Lung microvascular endothelial cell (primary cell): ENCODE data around the gene SPATS1. TPM values are rescaled to one million over a fixed set of nuclear protein-coding genes. Genes with fewer than 3 reads are reported as not detected.
A peak's percentile ranks its signal among the peaks of the same experiment; 100 is the strongest.

Experiments
- DNase-seq, 2 donors: peaks; one replicate each; pipeline versions ENCODE4 v3.0.0 to v3.0.0-alpha.2; 2010; ENCODE audit warnings: low read depth in 2 of 2
- total RNA-seq: library from RNA; depleted of rRNA; stranded (reverse); fragments of >200 nt; gene quantifications from 2 replicates; pipeline ENCODE4 v1.2.1, GENCODE V29; 2014

Gene SPATS1, protein sequence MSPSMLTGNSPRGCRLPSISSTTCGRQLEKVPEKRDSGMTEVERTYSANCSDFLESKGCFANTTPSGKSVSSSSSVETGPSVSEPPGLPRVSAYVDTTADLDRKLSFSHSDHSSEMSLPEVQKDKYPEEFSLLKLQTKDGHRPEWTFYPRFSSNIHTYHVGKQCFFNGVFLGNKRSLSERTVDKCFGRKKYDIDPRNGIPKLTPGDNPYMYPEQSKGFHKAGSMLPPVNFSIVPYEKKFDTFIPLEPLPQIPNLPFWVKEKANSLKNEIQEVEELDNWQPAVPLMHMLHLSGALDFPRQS
- total RNA-seq, result not detected in 2 replicates

DNA sequence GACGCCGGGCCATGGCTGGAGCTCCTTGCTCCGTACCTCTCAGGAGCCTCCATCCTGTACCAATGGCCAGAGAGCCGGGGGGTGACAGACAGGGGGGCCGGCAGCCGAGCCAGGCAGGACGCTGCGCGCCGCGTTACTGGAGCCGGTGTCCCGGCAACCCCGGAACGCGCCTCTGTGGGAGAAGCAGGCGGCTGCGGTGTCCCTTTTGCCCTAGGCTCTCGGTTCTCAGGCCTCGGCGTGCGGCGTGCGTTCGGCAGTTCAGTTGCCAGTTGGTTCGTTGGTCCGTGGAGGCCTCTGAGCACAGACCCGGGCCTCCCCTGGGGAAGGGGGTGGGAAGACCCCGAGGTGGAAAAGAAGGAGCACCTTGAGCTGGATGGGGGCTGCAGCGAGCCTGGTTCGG lies at the start of gene SPATS1:
Gene SPATS1 (plus strand): TSS at position 162 of the 400 bp plus-strand sequence. CDS start 446 bp downstream, outside the sequence.
- no peak for DNase-seq

DNA sequence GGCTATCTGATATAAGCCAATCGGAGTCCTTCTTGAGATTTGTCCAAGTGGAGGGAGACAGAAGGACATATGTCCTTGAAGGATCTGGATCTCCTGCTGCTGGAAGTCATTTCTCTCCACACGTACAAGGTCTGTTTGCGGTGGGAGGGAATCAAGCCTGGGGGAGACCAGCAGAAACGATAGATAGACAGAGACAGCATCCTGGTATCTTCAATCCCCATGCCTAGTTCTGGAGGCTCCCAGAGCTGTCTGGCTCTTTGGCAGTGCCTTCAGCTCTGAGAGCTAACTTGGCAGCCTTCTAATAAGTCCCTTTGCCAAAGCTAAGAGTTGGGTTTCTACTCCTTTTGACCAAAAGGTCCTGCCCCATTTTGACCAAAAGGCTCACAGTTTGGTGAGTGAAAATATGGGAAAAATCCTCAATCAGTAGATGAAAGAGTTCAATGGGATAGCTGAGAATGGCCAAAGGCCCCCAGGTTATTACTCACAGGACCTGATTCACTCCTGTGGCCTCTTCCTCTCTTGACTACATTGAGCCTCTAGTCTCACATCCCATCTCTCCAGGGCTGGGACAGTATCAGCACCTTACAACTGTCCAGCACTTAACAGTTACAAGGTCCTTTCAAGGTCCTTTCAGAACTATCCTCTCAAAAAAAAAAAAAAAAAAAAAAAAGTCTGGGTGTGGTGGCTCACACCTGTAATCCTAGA lies 49.6 kb upstream of the SPATS1 start:
- no peak for DNase-seq

DNA sequence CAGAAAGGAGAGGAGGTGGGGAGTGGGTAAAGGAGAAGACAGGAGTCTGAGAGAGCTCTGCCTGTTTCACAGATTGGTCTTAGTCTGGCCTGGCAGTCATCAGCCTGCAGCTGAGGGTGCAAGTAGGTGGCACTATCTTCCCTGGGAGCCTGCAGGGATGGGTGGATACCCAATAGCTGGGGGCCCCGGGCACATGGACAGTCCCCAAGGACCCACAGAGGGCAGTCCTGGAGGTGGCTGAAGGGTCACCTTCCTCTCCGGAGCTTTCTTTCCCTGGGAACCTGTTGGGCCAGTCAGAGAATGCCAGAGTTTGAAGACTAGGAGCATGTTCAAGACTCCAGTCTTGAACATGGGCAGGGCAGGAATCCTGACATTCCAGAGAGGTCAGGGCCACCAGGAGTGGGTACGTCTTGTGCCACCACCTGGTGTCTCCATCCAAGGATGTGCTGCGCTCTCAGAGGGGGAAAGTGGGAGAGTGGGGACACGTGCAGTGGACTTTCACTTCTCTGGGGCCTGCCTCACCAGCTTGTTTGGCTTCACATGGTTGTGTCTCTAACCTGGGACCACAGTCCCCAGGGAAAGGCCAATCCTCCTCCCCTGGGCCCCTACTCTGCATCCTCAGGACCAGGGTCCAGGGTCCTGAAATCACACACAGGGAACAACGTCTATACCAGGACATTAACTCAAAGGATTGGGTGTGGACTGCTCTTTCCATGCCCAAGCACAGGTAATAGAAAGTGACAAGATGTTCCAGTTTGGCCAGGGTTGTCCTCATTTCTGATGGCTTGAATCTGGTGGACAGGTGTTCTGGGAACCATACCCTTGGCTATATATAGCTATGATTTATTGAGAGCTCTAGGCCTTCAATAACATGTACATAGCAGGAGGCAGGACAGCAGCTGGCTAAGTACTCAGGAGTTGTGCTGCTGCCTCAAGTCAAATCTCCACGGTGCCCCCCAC lies 47.3 kb upstream of the SPATS1 start:
- no peak for DNase-seq

DNA sequence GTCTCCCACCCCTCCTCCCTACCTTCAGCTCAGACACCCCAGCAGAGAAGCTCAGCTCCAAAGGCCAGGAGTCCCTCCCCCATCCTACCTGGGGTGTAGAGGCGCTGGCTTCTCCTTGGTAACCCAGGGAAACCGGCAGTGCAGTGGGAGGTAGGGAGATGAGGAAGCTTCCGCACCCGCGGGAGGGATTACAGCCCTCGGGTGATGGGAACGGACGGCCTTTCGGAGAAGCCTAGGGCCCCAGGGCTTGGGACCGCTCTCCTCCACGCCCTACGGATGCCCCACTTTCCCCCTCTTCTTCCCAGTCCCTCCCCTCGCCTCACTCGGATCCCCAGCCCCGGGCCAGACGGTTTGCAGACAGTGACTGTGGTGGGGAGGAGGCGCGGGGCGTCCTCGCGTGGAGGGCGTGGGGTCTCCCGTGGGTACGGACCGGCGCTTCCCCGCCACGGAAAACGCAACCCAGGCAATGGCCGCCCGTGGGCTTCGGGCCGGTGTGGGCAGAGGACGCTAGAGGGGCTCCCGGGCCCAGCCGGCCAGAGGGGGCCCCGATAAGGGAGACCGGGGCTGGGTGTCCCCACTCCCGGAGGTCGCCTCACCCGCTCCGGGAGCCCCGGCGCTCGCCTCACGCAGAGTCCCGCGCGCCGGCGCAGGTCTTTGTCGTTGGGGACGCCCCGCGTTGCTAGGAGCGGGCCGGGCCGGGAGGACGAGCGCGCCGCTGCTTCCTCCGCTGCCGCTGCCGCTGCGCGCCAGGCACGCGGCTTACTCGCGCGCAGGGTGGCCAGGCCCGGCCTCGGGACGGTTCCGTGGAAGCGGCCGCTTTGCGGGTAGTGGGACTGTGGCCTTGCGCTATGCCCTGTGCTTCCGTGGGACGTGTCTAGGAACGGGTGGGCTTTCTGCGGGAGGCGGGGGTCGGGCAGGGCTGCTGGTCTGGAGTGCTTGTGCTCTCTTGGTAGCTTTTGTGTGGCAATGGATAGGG lies 45.1 kb upstream of the SPATS1 start:
- DNase-seq, result peak; percentile 38 to 59

DNA sequence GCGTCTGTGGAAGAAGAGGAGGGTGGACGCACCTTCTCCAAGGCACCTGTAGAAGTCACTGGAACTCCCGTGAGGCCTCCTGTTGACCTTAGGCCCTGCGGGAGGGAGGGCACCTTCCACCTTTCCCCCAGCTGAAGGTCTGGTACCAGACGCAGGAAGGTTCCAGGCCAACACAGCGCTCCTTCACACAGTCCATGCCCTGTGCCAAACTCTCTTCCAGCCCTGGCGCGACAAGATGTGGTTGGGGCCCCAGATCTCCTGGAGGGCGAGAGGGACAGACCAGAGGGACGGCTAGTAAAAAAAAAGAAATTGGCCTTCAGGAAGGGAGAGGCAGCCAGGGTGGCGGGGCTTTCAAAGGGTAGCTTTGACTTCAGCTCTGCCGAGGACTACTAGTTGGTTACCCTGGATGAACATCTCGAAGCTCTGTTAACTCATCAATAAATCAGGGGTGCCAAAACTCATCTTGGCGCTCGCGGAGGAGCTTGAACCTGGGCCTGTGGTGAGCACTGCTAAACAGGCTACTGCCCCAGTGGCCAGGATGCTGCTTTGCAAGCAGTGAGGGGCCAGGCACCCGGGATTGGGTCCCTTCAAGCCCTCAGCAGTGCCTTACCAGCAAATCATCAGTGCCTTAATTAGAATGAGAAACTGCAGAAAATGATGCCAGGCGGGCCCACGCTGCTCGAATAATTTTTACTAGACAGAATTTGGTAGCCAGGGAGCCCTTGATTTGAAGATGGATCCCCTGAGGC lies 44.2 kb upstream of the SPATS1 start:
- DNase-seq, result no peak

DNA sequence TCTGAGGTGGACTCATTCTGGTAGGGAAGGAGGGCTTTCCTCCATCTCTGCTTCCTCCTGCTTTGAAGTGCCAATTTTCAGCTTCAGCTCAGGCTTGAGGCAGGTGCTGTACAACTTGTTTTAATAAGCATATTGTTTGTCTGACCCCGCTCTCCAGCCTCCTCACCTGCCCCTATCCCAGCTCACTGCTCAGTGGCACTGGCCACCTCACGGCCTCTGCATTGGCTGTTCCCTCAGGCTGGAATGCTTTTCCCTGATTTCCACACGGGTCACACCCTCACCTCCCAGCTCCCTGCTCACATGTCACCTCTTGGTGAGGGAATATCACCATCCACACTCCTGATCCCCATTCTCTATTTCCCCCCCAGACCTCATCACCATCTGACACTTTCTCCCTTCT lies 43.6 kb upstream of the SPATS1 start:
- no peak for DNase-seq

DNA sequence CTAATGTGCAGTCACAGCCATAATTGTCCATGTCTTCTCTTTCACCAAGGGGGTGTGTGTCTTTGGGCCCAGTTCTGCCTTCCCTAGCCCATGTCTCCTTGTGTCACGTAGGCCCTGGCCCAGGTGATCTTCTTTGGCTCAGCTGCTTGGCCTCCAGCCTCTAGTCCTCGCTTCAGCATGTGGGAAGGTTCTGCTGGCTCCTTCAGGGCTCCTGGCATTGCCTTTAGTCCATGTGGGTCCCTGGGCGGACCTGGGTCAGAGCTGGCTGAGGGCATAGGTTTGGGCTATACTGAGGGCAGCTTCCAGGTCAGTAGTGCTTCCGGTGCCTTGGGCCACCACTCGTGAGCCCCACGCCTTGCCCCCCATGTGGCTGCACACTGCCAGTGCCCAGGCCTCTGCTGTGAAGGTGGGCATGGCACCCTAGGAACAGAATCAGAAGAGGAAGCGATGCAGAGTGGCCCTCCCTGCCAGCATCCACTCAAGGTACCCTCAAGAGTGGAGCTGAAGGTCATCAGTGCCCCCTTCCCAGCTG lies 42.1 kb upstream of the SPATS1 start:
- no peak for DNase-seq

DNA sequence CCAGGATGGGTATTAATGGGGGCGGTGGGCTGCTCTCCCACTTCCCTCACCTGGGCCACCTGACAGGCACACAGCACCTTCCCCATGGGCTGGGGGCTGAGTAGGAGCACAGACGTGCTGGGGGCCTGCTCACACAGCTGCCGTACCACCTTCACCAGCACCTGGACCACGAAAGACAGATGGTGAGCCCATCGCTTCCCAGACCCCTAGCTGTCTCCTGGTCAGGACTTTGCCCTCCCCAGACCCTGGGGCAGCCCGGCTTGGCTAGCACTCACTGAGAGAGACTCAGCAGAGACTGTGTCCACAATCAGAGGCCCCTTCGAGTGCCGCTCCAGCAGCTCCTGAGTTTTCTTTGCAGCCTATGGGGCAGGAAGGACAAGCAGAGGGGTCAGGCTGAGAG lies 41.3 kb upstream of the SPATS1 start:
- DNase-seq, result no peak

DNA sequence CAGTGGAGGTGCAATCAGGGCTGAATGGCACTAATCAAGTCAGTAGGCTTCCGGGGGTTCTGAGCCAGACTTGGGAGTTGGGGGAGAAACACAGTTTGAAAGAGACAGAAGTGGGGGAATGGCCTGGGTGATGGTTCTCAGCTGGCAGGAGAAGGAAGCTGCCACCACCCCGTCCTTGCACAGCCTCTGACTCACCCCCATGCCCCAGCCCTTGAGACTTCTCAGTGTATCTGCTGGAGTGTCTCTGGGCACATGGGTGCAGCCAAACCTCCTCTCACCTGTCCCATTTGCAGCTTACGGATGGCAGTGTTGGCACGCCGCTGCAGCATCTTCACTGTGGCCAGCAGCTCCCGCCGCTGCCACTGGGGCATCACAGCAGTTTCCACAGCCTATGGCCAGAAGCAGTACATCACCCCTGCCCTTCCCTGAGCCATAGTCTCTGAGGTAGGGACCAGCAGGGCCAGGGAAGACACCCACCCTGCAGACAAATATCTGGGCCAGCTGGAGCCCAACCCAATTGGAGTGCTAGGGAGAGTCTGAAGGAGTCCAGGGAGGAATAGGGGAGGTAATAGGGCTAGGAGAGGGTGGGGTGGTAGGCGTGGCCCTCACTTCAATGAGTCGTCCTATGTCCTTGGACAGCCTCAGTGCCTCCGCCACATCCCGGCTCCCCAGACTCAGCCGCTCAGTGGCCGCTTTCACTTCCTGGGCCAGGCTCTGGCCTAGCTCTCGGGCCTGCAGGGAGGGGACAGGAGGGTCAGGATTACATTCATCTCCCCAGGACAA lies 40.5 kb upstream of the SPATS1 start:
- DNase-seq, result no peak

DNA sequence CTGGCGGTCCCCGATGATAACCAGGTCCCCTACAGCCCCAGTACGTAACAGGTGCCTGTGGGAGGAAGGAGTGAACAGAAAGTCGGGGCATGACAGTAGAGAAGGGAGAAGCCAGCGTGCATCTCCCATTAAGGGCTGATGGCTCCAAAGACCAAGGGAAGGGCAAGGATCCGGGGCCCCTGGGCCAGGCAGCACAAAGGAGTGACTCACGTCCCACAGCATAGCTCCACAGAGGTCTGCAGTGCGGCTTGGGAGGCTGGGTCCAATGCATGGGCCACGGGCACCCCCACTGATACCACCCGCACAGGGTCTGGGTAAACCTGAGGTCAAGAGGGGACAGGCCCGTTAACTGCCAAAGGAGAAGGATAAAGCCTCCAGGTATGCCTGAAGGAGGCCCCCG lies 39.6 kb upstream of the SPATS1 start:
- no peak for DNase-seq

DNA sequence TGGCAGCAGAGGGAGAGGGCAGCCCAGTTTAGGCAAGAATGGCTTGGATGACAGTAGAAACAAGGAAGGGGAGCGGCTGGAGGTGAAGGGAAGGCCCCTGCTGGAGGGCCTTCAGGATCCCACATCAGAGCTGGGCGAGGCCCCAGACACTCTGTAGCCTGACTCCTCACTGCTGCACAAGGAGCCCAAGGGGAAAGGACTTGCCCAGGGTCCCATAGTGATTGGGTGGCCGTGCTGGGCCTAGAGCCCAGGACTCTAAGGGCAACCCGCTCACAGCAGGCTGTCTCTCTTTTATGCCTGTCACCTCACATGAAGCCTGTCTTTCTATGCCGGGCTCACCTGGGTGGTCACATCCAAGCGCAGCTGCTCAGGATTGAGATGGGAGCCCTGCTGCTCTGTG lies 38.6 kb upstream of the SPATS1 start:
- DNase-seq, result no peak

DNA sequence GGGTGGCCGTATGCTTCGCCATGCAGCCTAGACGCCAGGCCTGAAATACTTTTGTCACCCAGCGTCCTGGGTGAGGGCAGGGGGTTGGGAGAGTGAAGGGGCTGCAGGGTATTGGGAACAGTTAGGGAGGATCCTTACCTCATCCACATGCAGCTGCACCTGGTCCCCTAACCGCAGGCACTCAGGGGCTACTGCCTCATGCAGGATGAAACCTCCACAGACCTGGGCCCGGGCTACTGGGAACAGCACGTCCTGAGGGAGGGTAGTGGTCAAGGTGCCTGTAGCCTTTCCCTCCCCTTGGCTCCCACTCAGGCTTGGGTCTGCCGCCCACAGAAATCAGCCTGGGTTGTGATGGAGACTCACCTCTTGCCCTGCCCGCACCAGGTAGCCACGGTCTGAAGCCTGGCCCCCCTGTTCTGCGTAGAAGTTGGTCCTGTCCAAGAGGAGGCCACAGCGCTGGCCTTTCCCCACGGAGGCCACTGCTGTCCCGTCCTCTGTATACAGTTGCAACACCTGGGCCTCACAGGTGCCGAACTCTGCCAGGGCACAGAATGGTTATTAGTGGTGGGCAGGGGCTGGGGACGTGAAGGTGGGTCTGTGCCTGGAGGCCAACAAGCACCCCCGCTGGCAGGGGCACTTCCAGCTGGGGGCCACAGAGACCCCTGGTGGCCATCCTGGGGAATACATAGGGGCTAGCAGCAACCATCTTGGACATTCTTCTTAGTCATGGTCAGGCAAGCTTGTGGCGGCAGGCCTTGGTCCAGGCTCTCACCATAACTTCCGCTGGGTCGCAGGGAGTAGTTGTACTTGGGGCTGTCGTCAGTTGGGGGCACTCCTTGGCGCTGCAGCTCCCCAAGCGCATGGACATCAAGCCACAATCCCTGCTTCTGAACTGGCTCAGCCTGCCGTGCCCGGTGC lies 37.9 kb upstream of the SPATS1 start:
- DNase-seq, result peak; percentile 61 to 63

DNA sequence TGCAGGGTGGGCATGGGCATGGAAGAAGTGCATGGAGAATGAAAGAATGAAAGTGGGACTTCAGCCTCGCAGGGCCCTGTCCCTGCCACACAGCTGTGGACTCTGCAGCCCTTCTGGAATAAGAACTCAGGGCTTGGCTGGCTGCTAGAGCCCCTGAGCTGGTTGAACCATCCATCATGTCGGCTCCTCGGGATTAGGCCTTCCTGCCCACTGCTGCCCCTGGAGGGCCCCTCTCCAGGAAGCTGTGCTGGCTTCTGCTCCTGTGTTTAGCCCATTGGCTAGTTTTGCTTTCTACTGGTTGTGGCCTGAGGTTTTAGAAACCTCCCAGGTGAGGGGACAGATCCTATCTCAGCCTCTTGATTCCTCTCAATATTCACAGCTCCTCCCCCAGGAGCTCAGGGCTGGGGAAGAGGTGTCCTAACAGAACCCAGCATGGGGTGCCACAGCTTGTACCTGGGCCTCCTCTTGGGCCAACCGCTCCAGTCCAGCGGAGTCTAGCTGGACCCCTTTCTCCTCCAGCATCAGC lies 37.2 kb upstream of the SPATS1 start:
- no peak for DNase-seq

DNA sequence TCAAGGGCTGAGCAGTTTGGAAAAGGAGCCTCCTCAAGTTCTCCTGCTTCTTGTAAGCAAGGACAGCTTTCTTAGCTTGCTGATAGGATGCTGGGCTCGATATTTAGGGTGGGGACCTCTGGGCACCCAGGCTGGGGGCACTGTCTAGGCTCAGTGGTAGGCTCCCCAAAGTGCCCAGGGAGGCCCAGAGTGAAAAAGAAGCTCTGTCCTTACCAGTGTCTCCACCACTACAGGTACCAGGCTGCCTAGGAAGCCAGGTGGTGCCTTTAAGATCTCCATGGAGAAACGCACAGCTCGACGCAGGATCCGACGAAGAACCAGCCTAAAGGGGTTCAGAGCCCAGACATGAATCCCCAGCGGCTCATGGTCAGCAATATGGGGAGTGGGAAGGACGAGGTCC lies 35.7 kb upstream of the SPATS1 start:
- no peak for DNase-seq

DNA sequence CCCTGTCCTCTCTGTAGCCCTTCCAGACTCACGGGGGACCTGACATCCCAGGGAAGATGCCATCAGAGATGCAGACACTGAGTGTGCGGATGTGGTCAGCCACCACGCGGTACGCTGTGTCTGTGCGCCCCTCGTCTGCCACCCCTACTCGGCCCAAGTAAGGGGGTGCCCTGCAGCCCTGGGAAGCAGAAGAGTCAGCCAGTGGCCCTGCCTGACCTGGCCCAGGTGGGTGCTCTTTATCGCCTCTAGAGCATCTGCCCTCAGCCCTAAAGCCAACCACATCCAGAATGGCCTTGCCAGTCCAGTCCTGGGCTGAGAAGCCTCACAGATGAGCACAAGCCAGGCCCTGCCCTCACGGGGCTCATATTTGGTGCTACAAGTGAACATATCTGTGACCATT lies 35.2 kb upstream of the SPATS1 start:
- no peak for DNase-seq

DNA sequence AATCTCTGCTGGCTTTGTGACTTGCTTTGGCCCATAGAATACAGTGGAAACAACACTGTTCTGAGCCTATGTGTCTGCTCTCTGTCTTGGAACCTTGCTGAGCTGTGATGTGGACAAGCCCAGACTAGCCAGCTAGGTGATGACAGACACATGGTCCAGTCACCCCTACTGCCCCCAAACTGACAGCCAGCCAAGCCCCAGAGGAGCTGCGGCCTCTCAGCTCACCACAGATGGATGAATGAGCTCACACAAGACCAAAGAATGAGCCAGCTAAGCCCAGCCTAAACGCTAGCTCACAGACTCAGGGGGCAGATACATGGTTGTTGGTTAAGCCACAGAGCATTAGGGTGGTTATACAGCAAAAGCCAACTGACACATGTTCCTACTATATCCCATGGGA lies 33.4 kb upstream of the SPATS1 start:
- peak in 1 of 2 donors; percentile 31 for DNase-seq

DNA sequence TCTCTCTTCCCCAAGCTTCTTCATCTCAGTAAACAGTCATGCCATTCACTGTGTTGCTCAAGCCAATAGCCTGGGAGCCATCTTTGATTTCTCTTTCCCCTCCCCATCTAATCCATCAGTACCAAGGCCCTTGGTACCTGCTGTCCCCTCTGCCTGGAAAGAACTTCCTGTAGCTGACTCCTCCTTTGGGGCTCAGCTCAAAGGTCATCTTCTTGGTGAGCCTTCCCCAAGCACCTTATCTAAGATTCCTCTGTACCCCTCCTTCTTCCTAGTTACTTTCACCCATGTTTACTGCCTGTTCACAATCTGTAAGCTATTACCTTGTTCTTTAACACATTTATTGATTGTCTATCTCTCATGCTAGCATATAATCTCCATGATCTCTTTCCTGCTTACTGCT lies 32.8 kb upstream of the SPATS1 start:
- no peak for DNase-seq

DNA sequence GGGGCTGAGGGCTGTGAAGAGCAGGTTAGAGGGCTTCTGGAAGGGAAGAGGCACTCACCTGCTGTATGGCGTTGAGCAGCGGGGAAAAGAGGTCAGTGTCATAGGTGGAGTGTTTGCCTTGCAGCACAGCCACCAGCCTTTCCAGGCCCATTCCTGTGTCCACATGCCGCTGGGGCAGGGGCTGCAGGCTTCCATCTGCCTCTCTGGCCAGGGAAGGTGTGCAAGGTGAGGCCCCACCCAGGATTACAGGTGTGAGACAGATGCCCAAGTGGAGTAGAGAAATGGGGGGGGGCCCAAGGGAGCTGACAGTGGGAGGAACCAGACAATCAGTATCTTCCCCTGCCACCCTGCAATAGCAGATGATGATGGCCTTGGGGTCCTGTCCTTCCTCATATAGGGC lies 32.2 kb upstream of the SPATS1 start:
- no peak for DNase-seq
